ENCODE results near the gene ADARB2. TPM values are rescaled to one million over a fixed set of nuclear protein-coding genes. Genes with fewer than 3 reads are reported as not detected.

ADARB2 gene
- total RNA-seq, 2 donors from 2014 or later = 8.0 to 12.2 TPM

GRCh38 chr10:1374511-1375345, 362.6 kb downstream of the ADARB2 start:
- Histone ChIP-seq H3K36me3 (replicated peaks in 1 of 2; ENCODE audit: insufficient read depth in 1 of 2, low read depth in 2 of 2) (no peaks in the 10 kb centered on the region), H3K27me3 (no peaks in the 10 kb centered on the region), H3K27ac (no peak overlapping the region), H3K4me1 (no peaks in the 10 kb centered on the region), H3K9me3 (no peaks in the 10 kb centered on the region), H3K4me3 (no peak overlapping the region)
- no peak for DNase-seq
- no peak for ATAC-seq
- intact Hi-C loops (cut with DNase I) = no loop called here
- TF ChIP-seq, protein P1, sequence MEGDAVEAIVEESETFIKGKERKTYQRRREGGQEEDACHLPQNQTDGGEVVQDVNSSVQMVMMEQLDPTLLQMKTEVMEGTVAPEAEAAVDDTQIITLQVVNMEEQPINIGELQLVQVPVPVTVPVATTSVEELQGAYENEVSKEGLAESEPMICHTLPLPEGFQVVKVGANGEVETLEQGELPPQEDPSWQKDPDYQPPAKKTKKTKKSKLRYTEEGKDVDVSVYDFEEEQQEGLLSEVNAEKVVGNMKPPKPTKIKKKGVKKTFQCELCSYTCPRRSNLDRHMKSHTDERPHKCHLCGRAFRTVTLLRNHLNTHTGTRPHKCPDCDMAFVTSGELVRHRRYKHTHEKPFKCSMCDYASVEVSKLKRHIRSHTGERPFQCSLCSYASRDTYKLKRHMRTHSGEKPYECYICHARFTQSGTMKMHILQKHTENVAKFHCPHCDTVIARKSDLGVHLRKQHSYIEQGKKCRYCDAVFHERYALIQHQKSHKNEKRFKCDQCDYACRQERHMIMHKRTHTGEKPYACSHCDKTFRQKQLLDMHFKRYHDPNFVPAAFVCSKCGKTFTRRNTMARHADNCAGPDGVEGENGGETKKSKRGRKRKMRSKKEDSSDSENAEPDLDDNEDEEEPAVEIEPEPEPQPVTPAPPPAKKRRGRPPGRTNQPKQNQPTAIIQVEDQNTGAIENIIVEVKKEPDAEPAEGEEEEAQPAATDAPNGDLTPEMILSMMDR (IDR thresholded peaks at IDR 0.05) = no peak
- TF ChIP-seq POLR2A (IDR thresholded peaks at IDR 0.05) = no peak
- 74 to 82% methylated on average over 27 to 33 of the region's 37 CpGs for WGBS, 2 donors

- Histone ChIP-seq H3K27me3 (no peaks in the 10 kb centered on the region), H3K36me3 (replicated peaks in 1 of 2; ENCODE audit: insufficient read depth in 1 of 2, low read depth in 2 of 2) (no peaks in the 10 kb centered on the region), H3K27ac (no peak overlapping the region), H3K4me1 (no peaks in the 10 kb centered on the region), H3K9me3 (no peaks in the 10 kb centered on the region), H3K4me3 (no peak overlapping the region)
- no peak for TF ChIP-seq POLR2A (IDR thresholded peaks at IDR 0.05)
- TF ChIP-seq, protein P1 (IDR thresholded peaks at IDR 0.05) = no peak
- ATAC-seq (no peak), DNase-seq (no peak)
- WGBS, 2 donors = 77 to 79% methylated on average over 7 of the region's 7 CpGs
- intact Hi-C loops (cut with DNase I) = no loop called here
These were observed 364.0 kb downstream of the ADARB2 start for GRCh38 chr10:1373287-1373686.

GRCh38 chr10:1372212-1372611, 365.1 kb downstream of the ADARB2 start:
- H3K27me3 ChIP-seq = no peaks in the 10 kb centered on the region
- no peaks in the 10 kb centered on the region for H3K36me3 ChIP-seq (replicated peaks in 1 of 2; ENCODE audit: insufficient read depth in 1 of 2, low read depth in 2 of 2)
- ATAC-seq (no peak), DNase-seq (no peak)
- intact Hi-C loops (cut with DNase I) = no loop called here
- WGBS, 2 donors = 53 to 57% methylated on average over 4 of the region's 4 CpGs
- TF ChIP-seq, protein P1 (IDR thresholded peaks at IDR 0.05) = no peak
- no peak for TF ChIP-seq POLR2A (IDR thresholded peaks at IDR 0.05)
- H3K27ac ChIP-seq = no peak overlapping the region
- H3K9me3 ChIP-seq = no peaks in the 10 kb centered on the region
- H3K4me1 ChIP-seq = no peaks in the 10 kb centered on the region
- H3K4me3 ChIP-seq = no peak overlapping the region

DNA sequence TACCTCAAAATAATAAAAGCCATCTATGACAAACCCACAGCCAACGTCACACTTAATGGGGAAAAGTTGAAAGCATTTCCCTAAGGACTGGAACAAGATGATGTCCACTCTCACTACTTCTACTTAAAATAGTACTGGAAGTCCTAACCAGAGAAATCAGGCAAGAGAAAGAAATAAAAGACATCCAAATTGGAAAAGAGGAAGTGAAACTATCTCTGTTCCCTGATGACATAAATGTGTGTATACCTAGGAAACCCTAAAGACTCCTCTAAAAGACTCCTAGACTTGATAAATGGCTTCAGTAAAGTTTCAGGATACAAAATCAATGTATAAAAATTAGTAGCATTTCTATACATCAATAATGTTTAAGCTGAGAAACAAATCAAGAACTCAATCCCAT, 367.0 kb downstream of the ADARB2 start:
- intact Hi-C loops (cut with DNase I) = no loop called here
- ATAC-seq = no peak

More for the DNA sequence above, 367.0 kb downstream of the ADARB2 start:
- no peaks in the 10 kb centered on the region for H3K4me1 ChIP-seq
- no peak overlapping the region for H3K4me3 ChIP-seq
- 44 to 63% methylated on average over 1 of the region's 1 CpG for WGBS, 2 donors
- TF ChIP-seq, protein P1 (IDR thresholded peaks at IDR 0.05) = no peak
- no peak for TF ChIP-seq POLR2A (IDR thresholded peaks at IDR 0.05)
- no peak overlapping the region for H3K27ac ChIP-seq
- no peaks in the 10 kb centered on the region for H3K9me3 ChIP-seq
- H3K36me3 ChIP-seq (replicated peaks in 1 of 2; ENCODE audit: insufficient read depth in 1 of 2, low read depth in 2 of 2) = no peaks in the 10 kb centered on the region
- no peaks in the 10 kb centered on the region for H3K27me3 ChIP-seq
- no peak for DNase-seq
